Hippocampal formation (tissue), 2 donors: ENCODE measurements around the gene SOCS3.

Experiments used
- DNase-seq, 2 donors: peaks; one replicate each; lab custom pipeline; 2025; lab: John Stamatoyannopoulos, UW

Gene SOCS3

GRCh38 chr17:78307887-78308638 is 51.8 kb downstream of the SOCS3 start:
- DNase-seq, result no peak

DNA sequence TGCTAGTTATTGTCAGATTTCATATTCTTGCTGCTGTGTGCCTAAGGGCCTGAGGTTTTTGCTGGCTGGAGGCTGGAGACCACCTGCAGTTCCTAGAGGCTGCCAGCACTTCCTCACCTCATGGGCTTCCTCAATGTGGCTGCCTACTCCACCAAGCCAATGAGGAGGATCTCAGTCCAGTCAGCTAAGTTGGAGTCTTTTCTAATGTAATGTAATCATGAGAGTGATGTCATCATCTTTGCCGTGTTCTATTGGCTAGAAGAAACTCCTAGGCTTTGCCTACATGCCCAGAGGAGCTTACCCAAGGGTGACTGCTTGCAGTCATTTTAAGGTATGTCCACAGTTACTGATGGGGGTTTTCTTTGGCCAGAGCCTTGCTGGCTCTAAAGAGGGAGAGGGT is 53.0 kb downstream of the SOCS3 start:
- DNase-seq, result no peak
